HG02798 (cell line): Measurements from ENCODE around the gene TMEM236.
"Not testable (repeated sequence)": the region's sequence is repeated elsewhere in the genome, so short reads cannot be mapped to it uniquely, and the experiment has no call there.

Experiments used
- ATAC-seq: cut with Tn5 transposase; IDR thresholded peaks from one replicate; pipeline ENCODE4 v1.9.1; 2021; ENCODE audit warnings: mild to moderate bottlenecking; ENCODE audit not compliant: unreplicated experiment, poor library complexity

TMEM236 gene, protein sequence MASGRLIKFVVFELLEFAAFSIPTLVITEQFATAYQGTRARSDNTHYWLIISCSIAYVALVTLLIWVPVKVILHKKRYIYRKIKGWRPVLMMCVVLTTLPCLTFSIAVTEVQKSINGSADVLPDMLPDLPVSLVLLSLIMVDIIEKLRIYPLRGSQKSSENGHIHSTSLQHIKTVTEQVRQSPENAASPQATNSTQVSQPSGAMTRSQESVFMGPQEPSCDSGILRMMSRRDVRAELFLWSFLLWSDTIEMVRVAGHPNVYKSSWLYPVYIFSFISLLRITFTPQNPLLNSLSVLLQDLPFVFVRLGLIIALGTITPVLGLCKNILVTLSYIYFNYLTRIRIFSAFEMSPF

DNA sequence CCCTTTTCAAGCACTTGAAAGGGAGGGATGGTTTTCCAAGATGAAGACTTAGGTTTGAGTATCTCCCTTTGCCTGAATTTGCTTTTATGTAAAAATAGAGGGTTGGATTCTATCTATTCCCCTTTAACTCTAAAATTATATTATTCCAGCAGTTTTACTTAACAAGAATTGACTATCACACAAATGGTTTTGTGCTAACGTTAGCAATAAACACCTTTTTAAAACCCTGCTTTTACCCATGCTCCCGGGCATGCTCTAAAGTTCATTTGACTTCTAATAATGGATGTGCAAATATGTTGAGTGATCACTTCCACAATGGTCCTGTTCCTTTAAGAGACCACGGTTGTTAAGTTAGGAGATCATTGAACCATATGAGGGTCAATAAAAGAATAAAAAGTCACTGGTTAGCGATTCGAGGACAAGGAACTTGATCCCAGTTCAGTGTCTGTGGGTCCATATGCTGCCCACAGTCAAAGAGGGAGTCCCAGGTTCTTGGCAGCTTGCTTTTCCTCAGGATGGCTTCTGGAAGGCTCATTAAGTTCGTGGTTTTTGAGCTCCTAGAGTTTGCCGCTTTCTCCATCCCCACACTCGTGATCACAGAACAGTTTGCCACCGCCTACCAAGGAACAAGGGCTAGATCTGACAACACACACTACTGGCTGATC lies at the start of gene TMEM236:
Gene TMEM236, plus strand, starts transcription at position 421 of the 665 bp plus-strand sequence. Its CDS starts 95 bp downstream, at position 516.
- no peak for ATAC-seq

DNA sequence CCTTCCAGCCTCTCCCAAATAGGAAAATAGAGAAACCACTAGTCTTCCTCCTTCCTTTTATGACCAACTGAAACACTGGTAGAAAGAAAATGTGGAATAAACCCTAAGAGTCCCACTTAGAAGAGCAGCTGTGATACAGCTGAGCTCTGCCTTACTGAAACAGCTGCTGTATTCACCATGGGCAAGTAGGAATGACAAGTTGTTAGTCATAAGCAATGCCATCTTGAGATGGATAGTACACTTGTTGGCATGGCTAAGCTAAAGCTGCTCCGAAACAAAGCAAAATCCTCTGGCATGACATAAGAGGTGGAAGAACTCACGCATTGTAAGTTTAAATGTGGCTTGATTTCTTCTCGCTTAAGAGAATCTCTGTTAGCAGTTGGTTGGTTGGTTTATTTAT lies 48.3 kb upstream of the TMEM236 start:
- ATAC-seq = no peak

DNA sequence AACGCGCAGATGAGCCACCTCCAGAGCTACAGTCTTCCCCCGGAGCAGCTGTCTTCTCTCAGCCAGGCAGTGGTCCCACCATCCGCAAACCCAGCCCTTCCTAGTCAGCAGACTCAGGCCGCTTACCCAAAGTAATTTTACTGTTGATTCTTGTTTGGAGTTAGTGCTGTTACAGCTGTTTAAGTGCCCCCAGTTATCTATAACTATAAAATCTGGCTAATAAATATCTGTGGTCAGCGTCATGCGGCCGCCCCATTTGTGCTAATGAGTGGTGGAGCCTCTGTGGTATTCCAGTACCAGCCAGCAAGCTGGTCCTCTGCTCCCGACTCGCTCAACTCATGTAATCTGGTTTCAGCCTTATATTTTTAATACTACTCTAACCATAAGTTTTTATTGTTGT lies 43.2 kb upstream of the TMEM236 start:
- ATAC-seq = no peak

DNA sequence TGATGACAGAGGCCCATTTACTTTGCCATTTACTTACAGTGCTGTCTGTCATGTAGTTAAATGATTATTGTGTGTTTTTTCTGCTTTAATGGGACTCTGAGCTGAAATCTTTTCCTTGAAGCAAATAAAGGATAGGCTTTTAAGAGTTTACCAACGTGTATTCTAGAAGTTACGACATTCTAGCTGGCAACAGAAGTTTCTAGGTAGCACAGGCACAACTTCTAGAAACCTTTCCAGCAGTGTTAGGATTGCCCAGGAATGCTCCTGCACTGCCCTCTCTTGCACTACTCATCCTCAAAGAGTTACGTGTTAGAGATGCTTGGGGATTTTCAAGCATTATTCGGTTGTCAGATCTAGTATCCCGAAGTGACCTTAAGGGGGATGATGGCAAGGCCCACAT lies 42.5 kb upstream of the TMEM236 start:
- ATAC-seq = no peak

DNA sequence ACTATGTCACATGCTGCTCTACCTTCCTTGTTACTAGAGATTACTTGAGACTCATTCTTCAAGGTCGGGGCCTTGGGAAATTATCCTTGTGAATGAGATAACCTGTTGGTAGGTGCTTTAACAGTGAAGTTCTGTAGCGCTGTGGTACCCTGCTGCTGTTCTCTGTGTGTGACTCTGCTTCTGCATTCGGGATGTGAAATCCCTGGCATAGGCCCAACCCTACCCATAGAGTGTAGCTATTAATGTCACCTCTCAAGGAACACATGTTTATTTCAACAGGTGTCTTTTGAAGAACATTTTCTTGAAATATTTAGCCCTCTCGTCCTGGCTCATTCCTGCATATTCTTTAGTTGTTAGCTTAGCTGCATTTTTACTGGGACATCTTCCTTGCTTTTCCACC lies 41.8 kb upstream of the TMEM236 start:
- ATAC-seq = no peak

DNA sequence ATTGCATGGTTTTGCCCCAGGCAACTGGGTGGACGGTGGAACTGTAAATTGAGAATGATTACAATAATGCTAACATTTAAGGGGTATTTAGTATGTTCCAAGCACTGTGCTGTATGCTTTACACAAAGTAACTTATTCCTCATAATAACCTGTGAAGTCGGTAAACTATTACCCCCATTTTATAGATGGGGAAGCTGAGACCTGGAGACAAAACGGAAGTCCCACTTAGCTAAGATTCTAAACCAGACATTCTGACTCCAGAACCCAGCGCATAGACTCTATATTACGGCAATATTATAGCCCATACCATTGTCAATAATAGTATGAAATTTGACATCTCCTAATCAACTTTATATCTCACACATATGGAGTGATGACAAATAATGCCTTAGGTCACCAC lies 39.9 kb upstream of the TMEM236 start:
- ATAC-seq = no peak

DNA sequence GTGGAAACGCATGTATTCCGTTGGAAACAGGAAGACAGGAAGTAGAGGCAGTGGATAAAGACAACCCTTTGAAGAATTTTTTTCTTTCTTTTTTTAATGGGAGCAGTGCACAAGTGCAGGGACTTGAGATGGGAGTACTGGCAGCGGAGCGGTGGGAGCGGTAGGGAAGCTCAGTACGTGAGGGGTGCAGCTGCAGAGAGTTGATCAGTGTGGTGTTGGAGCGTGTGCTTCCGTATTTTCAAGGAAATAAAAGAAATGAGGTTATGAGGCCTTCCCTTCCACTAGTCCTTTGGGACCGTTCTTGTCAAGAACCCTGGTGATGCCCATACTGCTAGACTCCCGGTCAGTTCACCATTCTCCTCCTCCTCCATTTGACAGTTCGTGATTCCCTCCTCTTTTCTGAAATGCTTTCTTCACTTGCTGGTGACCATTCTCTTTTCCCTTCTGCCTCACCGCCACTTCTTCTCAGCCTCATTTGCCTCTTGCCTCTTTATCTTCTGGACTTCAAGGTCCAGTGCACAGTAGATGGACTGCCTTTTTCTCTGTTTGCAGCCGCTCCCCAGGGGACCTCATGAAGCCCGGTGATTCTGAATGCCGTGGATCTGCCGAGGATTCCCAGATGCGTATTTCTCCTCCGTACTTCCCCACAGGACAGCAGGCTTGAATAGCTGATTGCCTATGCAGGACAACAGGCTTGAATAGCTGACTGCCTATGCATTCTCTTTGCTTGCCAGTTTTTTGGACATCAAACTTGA lies 39.1 kb upstream of the TMEM236 start:
- no peak for ATAC-seq

DNA sequence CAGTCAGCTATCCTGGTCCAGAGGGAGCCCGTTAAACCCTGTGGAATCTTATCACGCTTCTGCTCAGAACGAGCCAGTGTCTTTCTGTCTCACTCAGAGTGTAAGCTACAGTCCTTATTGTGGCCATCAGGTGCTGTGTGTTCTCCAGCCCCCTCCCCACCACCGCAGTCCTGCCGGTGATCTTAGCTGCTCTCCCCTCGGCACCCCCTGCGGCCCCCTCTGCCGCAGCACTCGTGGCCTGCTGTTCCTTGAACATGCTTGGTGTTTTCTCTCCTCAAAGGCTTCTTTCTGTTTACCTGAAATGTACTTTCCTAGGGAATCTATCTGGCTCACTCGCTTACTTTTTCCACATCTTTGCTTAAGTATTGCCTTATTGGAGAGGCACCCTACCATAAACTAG lies 38.2 kb upstream of the TMEM236 start:
- ATAC-seq = no peak

DNA sequence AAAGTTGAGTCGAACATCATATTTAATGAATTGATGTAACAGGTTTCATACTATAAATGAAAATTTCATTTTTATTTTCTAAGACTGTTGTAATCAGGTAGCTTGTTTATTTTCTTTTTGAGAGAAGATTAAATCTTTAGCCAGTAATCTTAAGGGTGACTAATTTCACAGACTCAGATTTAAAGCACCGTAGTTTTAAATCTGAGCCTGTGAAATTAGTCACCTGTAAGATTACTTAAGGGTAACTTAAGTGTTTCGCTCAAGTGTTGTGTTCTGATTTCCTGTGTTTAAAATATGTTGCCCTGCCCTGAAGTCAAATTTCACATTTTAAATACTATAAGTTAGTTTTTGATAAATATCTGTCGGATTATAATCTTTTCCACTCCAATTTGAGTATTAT lies 35.8 kb upstream of the TMEM236 start:
- ATAC-seq = no peak

DNA sequence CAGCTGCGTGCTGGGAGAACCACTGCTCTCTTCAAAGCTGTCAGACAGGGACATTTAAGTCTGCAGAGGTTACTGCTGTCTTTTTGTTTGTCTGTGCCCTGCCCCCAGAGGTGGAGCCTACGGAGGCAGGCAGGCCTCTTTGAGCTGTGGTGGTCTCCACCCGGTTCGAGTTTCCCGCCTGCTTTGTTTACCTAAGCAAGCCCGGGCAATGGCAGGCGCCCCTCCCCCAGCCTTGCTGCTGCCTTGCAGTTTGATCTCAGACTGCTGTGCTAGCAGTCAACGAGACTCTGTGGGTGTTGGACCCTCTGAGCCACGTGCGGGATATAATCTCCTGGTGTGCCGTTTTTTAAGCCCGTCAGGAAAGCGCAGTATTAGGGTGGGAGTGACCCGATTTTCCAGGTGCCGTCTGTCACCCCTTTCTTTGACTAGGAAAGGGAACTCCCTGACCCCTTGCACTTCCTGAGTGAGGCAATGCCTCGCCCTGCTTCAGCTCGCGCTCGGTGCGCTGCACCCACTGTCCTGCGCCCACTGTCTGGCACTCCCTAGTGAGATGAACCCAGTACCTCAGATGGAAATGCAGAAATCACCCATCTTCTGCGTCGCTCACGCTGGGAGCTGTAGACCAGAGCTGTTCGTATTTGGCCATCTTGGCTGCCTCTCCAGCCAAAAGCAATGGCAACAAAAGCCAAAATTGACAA lies 29.5 kb upstream of the TMEM236 start:
- not testable (repeated sequence) for ATAC-seq

DNA sequence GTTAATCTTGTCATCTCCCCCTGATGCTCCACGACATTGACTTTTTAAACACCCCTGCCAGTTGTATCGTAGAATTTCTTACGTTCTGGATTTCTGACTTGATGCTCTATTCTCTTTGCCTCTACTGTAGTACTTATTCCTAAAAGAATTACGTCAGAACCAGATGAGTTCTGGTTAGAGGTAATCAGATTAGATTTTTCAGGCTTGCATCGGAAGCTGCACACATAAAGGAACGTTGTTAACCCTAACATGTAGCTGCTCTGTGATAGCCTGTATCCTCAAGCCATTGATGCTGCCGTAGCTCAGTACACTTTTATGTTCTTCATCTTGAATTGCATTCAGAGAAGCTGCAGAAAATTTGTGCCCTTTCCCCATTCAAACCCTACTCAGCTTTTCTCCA lies 26.3 kb upstream of the TMEM236 start:
- ATAC-seq = no peak

DNA sequence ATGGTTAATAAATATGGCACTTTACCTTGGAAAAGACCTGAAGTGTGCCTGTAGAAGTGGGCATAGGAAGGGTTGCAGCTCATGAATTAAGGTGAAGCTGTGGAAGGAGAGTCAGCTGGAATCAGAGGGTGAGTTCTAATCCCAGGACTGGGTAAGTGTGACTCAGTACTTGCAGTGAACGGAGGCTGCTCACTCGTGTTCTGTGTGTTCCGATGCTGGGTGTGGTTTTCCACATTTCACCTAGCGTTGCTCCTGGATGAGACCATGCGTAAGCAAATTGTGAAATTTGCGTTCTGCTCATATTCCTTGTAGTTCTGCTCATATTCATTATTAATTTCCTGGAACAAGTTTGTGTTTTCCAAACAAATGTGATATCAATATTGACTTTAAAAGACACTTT lies 22.4 kb upstream of the TMEM236 start:
- no peak for ATAC-seq

DNA sequence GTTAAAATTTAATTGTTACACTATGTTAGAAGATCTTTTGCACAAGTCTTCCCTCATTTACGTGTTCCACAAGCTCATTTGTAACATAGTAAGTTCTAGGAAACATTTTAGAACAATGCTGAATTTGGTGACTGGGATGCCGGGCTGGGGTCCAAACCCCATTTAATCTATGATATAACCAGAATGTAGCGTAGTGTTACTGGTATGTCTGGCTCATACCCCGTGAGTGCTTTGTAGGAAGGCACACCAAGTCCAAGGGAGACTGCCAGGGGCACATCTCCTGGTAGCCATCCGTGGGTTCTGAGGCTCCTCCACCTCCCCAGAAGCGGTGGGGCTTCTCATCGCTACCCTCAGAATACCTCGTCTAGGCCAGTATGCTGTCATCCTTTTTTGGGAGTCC lies 21.3 kb upstream of the TMEM236 start:
- no peak for ATAC-seq

DNA sequence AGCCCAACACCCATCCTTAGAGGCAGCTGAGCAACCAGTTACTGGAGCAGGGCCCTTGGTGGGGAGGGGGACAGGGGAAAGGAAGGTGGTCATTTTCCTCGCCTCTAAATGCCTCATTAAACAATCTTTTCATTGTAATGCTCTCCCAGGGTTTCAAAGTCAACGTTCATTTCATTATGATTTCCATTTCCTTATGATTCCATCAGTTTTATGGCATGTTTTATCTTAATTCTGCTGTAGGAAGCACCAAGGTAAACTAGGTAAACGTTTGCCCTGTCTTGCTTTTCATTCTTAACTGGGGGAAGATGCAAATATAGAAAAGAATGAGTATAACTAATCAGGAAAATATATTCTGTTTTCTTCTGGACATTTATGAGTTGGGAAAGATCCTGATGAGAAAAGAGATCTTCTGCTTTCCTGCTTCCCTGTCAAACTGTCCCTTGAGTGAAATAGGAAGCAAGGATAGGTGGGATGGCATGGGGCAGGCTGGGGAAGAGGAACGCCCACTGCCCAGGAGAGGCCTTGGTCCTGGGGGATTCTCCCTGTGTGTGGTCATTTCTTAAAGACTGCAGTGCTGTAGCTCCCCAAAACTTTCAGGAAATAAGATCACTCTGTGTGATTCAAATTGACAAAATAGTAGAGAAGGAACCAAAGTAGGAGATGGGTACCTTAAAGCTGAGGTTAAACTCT lies 20.5 kb upstream of the TMEM236 start:
- ATAC-seq = no peak

DNA sequence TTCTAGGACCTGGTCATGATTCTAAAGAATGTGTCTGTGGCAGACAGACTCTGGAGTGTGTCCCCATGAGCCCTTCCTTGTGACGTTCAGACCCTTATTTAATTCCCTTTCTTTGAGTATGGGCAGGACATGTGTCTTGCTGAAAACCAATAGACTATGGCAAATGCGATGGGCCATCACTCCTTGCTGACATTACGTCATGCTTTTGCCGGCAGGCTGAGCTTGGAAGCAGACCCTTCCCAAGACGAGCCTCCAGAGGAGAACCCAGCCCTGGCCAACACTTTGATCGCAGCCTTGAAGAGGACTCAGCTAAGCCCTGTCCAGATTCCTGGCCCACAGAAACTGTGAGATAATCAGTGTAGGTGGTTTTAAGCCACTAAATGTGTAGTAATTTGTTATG lies 18.4 kb upstream of the TMEM236 start:
- ATAC-seq = no peak

DNA sequence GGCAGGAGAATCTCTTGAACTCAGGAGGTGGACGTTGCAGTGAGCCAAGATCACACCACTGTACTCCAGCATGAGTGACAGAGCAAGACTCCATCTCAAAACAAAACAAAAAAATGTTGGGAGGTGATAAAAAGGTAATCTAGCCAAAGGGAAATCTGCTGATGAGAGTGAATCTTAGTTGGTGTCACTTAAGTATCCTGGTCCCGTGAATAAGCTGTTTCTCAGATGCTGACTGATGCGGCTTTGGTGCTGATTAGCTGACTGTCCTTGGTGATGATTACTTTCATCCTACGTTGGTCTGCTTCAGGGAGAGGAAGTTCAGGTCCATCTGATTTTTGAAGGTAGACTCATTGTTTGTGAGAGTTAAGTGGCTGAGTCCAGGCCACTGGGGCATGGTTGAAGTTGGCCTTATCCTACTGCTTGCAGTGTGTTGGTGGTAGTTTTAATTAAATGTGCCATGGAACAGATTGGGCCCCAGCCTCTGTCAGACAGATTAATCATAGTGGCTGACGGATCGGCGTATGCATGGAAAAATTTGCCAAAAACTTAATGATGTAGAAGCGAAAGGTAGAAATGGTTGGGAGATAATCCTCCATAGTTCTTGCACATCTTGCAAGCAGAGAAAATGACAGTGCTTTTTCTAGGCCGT lies 17.4 kb upstream of the TMEM236 start:
- no peak for ATAC-seq

DNA sequence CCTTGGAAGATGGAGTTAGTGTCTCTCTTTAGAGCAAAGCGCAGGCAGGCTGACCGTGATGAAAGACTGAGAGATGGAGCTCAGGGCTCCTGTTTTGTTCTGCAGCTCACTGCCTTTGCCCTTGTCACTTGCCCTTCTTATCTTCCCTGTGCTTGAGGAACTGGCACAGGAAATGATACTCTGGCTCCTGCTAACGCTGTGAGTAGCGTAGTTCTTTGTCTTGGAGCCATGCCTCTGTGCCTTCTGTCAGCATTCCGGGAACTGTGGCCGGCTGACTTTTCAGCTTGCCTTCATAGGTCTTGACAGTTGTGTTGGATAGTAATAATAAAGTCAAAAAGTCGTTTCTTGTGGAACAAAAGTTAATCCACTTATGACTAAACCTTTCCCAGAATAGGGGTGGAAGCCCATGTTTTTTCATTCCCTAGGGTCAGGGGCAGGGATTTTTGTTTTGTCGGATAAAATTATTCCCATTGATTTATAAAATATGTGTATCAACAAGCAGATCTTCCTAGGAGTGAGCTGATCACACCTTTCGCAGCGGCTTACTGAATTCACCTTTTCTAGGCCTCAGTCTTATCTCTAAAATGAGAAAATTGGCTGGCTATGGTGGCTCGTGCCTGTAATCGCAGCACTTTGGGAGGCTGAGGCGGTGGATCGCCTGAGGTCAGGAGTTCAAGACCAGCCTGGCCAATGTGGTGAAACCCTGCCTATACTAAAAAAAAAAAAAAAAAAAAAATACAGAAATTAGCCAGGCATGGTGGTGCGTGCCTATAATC lies 16.6 kb upstream of the TMEM236 start:
- no peak for ATAC-seq

DNA sequence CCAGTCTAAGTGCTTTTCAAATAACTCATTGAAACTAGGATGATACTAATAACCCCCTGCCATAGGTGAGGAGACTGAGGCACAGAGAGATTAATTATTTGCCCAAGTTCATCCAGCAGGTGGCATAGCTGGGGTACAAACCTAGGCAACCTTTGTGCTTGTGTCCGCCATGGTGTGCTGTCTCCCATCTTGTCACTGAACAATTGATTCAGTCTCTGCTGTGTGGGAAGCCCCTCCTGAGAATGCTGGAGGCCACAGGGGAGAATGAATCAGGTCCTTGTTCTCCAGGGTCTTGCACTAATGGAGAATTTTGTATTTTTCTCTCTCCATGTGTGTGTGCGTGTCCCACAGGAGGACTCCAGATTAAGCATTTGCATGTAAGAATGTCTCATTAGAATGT lies 15.8 kb upstream of the TMEM236 start:
- no peak for ATAC-seq
